Progenitor cell of endocrine pancreas (in vitro differentiated cells): Measurements from ENCODE around the gene KSR1. TPM values are rescaled to one million over a fixed set of nuclear protein-coding genes. Genes with fewer than 3 reads are reported as not detected.
"Not testable (repeated sequence)": the region's sequence is repeated elsewhere in the genome, so short reads cannot be mapped to it uniquely, and the experiment has no call there.

Experiments
- DNase-seq: peaks from one replicate; pipeline ENCODE4 v3.0.0; 2021; ENCODE audit warnings: low spot score; ENCODE audit not compliant: unreplicated experiment
- H3K27ac Mint-ChIP-seq: 2 replicates; pipeline ENCODE4 v1.8.0; 2021; ENCODE audit warnings: mild to moderate bottlenecking, moderate library complexity, mixed read lengths
- H3K27me3 Mint-ChIP-seq: 2 replicates; pipeline ENCODE4 v1.8.0; 2021; ENCODE audit warnings: mixed read lengths
- H3K36me3 Mint-ChIP-seq: 2 replicates; pipeline ENCODE4 v1.8.0; 2022; ENCODE audit warnings: mixed read lengths; ENCODE audit not compliant: insufficient read depth
- H3K4me1 Mint-ChIP-seq: 2 replicates; pipeline ENCODE4 v1.8.0; 2021; ENCODE audit warnings: low read depth, mixed read lengths
- H3K4me3 Mint-ChIP-seq: 2 replicates; pipeline ENCODE4 v1.8.0; 2021; ENCODE audit warnings: low read depth, mild to moderate bottlenecking, moderate library complexity, mixed read lengths
- H3K9me3 Mint-ChIP-seq: 2 replicates; pipeline ENCODE4 v1.8.0; 2021; ENCODE audit warnings: low read depth, mixed read lengths
- total RNA-seq: library from RNA; stranded (reverse); gene quantifications from 2 replicates; pipeline ENCODE4 v1.2.1, GENCODE V29; 2021
- TF ChIP-seq, protein P1 (sequence below): fragments of 200-600 bp; sonication (generic); IDR thresholded peaks from one replicate; pipeline ENCODE4 v1.5.0; 2021; ENCODE audit warnings: antibody characterized with exemption, mild to moderate bottlenecking; ENCODE audit not compliant: unreplicated experiment

KSR1 gene
- total RNA-seq, 1 donor from 2014 or later: 70.1 TPM

GRCh38 chr17:27624539-27624938 lies 168.3 kb downstream of the KSR1 start:
- H3K36me3 Mint-ChIP-seq: peaks cover 12% of the 10 kb centered on the region
- no peak for DNase-seq
- H3K27ac Mint-ChIP-seq: no peak overlapping the region
- no peak overlapping the region for H3K4me3 Mint-ChIP-seq
- no peaks in the 10 kb centered on the region for H3K27me3 Mint-ChIP-seq
- no peaks in the 10 kb centered on the region for H3K4me1 Mint-ChIP-seq
- H3K9me3 Mint-ChIP-seq: no peaks in the 10 kb centered on the region
- TF ChIP-seq, protein P1, sequence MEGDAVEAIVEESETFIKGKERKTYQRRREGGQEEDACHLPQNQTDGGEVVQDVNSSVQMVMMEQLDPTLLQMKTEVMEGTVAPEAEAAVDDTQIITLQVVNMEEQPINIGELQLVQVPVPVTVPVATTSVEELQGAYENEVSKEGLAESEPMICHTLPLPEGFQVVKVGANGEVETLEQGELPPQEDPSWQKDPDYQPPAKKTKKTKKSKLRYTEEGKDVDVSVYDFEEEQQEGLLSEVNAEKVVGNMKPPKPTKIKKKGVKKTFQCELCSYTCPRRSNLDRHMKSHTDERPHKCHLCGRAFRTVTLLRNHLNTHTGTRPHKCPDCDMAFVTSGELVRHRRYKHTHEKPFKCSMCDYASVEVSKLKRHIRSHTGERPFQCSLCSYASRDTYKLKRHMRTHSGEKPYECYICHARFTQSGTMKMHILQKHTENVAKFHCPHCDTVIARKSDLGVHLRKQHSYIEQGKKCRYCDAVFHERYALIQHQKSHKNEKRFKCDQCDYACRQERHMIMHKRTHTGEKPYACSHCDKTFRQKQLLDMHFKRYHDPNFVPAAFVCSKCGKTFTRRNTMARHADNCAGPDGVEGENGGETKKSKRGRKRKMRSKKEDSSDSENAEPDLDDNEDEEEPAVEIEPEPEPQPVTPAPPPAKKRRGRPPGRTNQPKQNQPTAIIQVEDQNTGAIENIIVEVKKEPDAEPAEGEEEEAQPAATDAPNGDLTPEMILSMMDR: no peak

- H3K4me1 Mint-ChIP-seq: no peaks in the 10 kb centered on the region
- H3K36me3 Mint-ChIP-seq: peaks cover 11% of the 10 kb centered on the region
- TF ChIP-seq, protein P1: no peak
- H3K27me3 Mint-ChIP-seq: no peaks in the 10 kb centered on the region
- H3K27ac Mint-ChIP-seq: no peak overlapping the region
- no peak overlapping the region for H3K4me3 Mint-ChIP-seq
- no peak for DNase-seq
- no peaks in the 10 kb centered on the region for H3K9me3 Mint-ChIP-seq
Measured at GRCh38 chr17:27625856-27626255, 169.6 kb downstream of the KSR1 start.

GRCh38 chr17:27627514-27627913 lies 171.3 kb downstream of the KSR1 start:
- no peaks in the 10 kb centered on the region for H3K27me3 Mint-ChIP-seq
- H3K36me3 Mint-ChIP-seq: peaks cover 7% of the 10 kb centered on the region
- TF ChIP-seq, protein P1: no peak
- no peak overlapping the region for H3K4me3 Mint-ChIP-seq
- H3K4me1 Mint-ChIP-seq: no peaks in the 10 kb centered on the region
- no peak for DNase-seq
- peak overlapping the region; percentile 38 for H3K27ac Mint-ChIP-seq
- H3K9me3 Mint-ChIP-seq: no peaks in the 10 kb centered on the region

DNA sequence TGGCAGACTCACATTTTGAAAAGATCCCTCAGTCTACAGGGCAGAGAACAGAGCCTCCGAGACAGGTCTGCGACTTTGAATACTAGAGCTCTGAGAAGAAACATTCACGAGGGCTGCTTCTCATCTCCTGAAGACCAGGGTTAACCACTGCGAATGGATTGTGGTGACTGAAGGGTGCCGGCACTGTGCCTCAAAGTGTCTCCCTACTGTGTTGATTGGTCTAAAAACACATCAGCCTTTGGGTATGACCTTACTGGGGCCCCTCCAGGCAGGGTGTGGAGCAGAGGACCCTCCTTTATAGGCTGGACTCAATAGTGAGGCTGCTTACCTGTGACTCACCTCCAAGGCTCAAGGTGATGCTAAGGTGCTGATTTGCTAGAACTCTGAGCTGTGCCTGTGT lies 172.1 kb downstream of the KSR1 start:
- Mint-ChIP-seq H3K4me3 (no peak overlapping the region), H3K27ac (no peak overlapping the region), H3K27me3 (no peaks in the 10 kb centered on the region), H3K9me3 (no peaks in the 10 kb centered on the region), H3K36me3 (peaks cover 3% of the 10 kb centered on the region), H3K4me1 (peaks cover 2% of the 10 kb centered on the region)
- no peak for DNase-seq
- TF ChIP-seq, protein P1: no peak

GRCh38 chr17:27629260-27629659 lies 173.0 kb downstream of the KSR1 start:
- not testable (repeated sequence) for H3K36me3 Mint-ChIP-seq, H3K4me1 Mint-ChIP-seq, DNase-seq, H3K27me3 Mint-ChIP-seq, H3K4me3 Mint-ChIP-seq, H3K9me3 Mint-ChIP-seq, H3K27ac Mint-ChIP-seq

GRCh38 chr17:27630607-27631410 lies 174.6 kb downstream of the KSR1 start, which contains the start of gene LGALS9:
TSS of gene LGALS9 (plus strand) at chr17:27631188. CDS start at chr17:27631266, 78 bp downstream.
- TF ChIP-seq, protein P1: no peak
- no peaks in the 10 kb centered on the region for H3K36me3 Mint-ChIP-seq
- H3K4me3 Mint-ChIP-seq: no peak within 1 kb of the TSS
- H3K27me3 Mint-ChIP-seq: no peaks in the 10 kb centered on the region
- peaks cover 6% of the 10 kb centered on the region for H3K4me1 Mint-ChIP-seq
- no peak for DNase-seq
- H3K27ac Mint-ChIP-seq: no peak within 1 kb of the TSS
- no peaks in the 10 kb centered on the region for H3K9me3 Mint-ChIP-seq
